ENCODE results near the gene CDKN2B-AS1. TPM values are rescaled to one million over a fixed set of nuclear protein-coding genes. Genes with fewer than 3 reads are reported as not detected.

Gene CDKN2B-AS1
- polyA plus RNA-seq, 6 donors from 2014 or later, result 0.48 to 1.2 (median 0.76) TPM; not detected in 2

DNA sequence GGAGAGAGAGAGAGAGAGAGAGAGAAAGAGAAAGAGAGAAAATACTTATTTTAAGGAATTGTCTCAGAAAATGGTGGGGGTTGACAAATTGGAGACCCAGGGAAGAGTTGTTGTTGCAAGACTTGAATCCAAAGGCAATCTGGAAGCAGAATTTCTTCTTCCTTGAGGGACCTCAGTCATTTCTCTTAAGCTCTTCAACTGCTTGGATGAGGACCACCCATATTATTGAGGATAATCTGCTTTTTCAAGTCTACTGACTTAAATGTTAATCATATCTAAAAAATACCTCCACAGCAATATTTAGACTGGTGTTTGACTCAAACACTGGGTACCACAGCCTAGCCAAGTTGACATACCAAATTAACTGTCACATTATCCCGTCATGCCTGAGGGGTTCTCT is 2.9 kb downstream of the CDKN2B-AS1 start:
- H3K4me1 Mint-ChIP-seq, result peaks cover 16 to 23% (median 19%) of the 10 kb centered on the region in 3 donors
- ATAC-seq (ENCODE audit: low read depth in 2 of 2) (no peak), DNase-seq (no peak)
- H3K9me3 Mint-ChIP-seq, result no peaks in the 10 kb centered on the region
- H3K36me3 Mint-ChIP-seq, result no peaks in the 10 kb centered on the region
- peak overlapping the region in 1 of 8 donors; percentile 100 for H3K4me3 Mint-ChIP-seq
- no peak overlapping the region for H3K27ac Mint-ChIP-seq
- H3K27me3 Mint-ChIP-seq, result peaks cover 4 to 38% (median 17%) of the 10 kb centered on the region in 3 donors

DNA sequence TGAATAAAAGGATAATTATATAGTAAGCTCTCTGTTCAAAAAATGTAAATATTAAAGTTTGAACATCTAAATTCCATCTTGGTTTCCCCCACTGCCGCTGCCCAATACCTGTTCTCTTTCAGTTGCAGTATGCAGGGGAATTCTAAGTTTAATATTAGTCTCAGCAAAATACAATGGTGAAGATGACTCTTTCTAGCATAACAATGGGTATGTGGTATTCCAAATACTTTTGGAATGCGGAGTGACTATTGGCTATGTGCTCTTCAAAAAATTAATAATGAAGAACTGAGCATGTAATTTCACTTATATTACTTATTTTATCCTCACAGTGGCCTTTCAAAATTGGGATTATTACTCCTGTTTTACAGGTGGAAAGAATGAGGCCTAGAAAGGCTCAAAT is 3.4 kb downstream of the CDKN2B-AS1 start:
- H3K4me1 Mint-ChIP-seq, result peaks cover 16 to 23% (median 19%) of the 10 kb centered on the region in 3 donors
- H3K27ac Mint-ChIP-seq, result no peak overlapping the region
- DNase-seq (no peak), ATAC-seq (ENCODE audit: low read depth in 2 of 2) (no peak)
- no peak overlapping the region for H3K4me3 Mint-ChIP-seq
- no peaks in the 10 kb centered on the region for H3K9me3 Mint-ChIP-seq
- H3K27me3 Mint-ChIP-seq, result peaks cover 4 to 37% (median 17%) of the 10 kb centered on the region in 3 donors
- no peaks in the 10 kb centered on the region for H3K36me3 Mint-ChIP-seq

DNA sequence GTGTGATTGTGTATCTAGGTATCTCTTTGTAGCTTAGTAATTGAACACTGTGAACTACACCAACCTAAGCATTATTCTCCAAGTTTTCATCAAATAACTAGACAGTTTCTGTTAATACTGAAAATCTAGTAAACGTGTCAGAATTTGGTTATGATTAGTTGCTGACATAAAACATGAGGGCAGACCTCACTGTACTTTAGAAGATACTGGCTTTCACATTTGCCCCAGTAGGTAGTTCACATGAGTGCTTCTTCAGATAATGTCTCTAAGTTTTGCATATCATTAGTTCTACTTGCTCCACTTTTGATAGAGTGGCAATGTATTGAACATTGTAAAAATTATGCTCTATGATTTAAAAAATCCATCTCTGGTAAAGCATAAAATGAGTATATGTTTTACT is 7.4 kb downstream of the CDKN2B-AS1 start:
- ATAC-seq (ENCODE audit: low read depth in 2 of 2), result no peak
- DNase-seq, result no peak
- no peak overlapping the region for H3K4me3 Mint-ChIP-seq
- H3K36me3 Mint-ChIP-seq, result peaks cover 0 to 6% of the 10 kb centered on the region in 2 donors
- no peak overlapping the region for H3K27ac Mint-ChIP-seq
- H3K27me3 Mint-ChIP-seq, result peaks cover 28 to 47% (median 45%) of the 10 kb centered on the region in 3 donors
- peaks cover 0 to 3% (median 0%) of the 10 kb centered on the region in 7 donors for H3K9me3 Mint-ChIP-seq
- peaks cover 14 to 24% (median 16%) of the 10 kb centered on the region in 3 donors for H3K4me1 Mint-ChIP-seq

DNA sequence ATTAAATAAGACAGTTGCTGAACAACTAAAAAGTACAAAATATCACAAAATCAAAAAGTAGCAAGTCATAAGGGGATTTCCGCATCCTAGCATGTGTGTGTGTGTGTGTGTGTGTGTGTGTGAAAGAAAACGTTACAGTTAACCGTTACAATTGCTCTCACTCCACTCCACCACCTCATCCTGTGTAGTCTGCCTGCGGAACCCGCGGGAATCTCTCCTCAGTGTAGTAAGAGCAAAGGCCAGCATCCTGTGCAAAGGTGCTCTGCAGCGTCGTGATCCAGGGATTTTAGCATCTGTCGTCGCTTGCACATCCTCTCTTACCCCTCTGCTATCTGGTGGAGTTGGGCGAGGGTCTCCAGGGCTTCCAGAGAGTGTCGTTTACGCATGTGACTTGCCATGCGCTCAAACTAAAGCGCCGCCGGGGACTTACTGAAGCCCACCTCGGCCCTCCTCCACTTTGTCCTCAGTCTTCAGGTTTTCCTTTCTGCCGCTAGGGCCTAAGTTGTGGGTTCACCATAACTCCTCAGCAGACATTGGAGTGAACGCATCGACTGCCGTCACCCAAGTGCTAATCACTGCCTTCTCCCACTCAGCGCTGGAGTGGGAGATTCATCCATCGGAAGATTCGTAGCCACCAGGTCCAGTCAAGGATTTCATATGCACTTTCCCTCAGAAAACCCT is 10.6 kb downstream of the CDKN2B-AS1 start:
- peak overlapping the region in 5 of 6 donors; percentile 3 to 88 (median 35) for H3K27ac Mint-ChIP-seq

DNA sequence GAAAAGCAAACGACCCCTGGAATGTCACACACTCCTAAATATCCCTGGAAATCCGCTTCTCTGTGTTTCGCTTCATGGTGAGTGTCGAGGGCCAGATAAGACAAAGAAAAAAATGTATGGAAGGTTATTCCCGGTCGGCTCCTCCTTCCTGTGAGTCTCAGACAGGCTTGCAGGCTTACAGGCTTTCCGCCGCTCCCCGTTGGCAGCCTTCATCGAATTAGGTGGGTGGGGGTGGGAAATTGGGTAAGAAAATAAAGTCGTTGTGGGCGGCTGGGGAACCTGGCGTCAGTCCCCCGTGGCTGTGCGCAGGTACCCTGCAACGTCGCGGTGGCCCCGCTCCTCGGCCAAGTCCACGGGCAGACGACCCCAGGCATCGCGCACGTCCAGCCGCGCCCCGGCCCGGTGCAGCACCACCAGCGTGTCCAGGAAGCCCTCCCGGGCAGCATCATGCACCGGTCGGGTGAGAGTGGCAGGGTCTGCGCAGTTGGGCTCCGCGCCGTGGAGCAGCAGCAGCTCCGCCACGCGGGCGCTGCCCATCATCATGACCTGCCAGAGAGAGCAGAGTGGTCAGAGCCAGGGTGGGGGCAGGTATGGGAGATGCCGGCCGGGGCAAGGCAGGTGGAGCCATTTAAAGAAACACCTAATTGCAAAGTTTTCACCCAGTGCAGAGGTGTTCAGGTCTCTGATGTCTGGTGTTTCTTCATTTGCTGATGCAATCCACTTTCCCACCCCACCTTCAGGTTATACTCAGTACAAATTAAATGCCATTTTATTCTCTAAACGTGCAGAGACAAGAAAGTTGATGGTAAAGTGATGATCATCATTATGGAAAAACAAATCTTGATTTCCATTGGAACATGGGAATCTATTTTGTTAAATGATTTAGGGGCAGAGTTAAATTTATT is 11.4 kb downstream of the CDKN2B-AS1 start:
- no peak for DNase-seq
- Mint-ChIP-seq H3K36me3 (peaks cover 0 to 6% of the 10 kb centered on the region in 2 donors), H3K9me3 (peaks cover 0 to 4% (median 0%) of the 10 kb centered on the region in 7 donors), H3K4me3 (peak overlapping the region in 7 of 8 donors; percentile 27 to 75 (median 71)), H3K4me1 (peaks cover 22 to 34% (median 28%) of the 10 kb centered on the region in 3 donors), H3K27me3 (peaks cover 34 to 53% (median 52%) of the 10 kb centered on the region in 3 donors), H3K27ac (peak overlapping the region in 5 of 6 donors; percentile 15 to 88 (median 60))
- no peak for ATAC-seq (ENCODE audit: low read depth in 2 of 2)

More for the DNA sequence above, 10.6 kb downstream of the CDKN2B-AS1 start:
- H3K36me3 Mint-ChIP-seq, result peaks cover 0 to 6% of the 10 kb centered on the region in 2 donors
- ATAC-seq (ENCODE audit: low read depth in 2 of 2), result no peak
- no peak for DNase-seq
- peaks cover 22 to 34% (median 28%) of the 10 kb centered on the region in 3 donors for H3K4me1 Mint-ChIP-seq
- H3K27me3 Mint-ChIP-seq, result peaks cover 36 to 54% (median 51%) of the 10 kb centered on the region in 3 donors
- peaks cover 0 to 4% (median 0%) of the 10 kb centered on the region in 7 donors for H3K9me3 Mint-ChIP-seq
- H3K4me3 Mint-ChIP-seq, result peak overlapping the region; percentile 13 to 80 (median 72)

DNA sequence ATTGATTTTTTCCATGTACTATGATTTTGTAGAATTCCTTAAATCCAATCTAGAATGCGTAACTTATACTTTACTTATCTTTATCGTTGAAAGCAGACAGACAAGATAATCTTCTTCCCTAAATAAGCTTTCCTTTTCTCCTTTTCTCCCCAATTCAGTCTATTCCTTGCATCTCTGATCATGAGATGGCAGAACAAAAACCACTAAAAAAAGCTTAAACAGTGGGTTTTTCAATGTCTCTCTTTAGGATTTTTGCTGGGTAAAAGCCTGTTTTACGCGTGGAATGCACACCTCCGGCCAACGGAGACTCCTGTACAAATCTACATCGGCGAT is 13.8 kb downstream of the CDKN2B-AS1 start:
- DNase-seq (no peak), ATAC-seq (ENCODE audit: low read depth in 2 of 2) (no peak)
- H3K4me3 Mint-ChIP-seq, result peak overlapping the region; percentile 84 to 91 (median 88)
- peaks cover 0 to 6% of the 10 kb centered on the region in 2 donors for H3K36me3 Mint-ChIP-seq
- H3K27ac Mint-ChIP-seq, result peak overlapping the region in 2 of 6 donors; percentile 75 to 85
- peaks cover 34 to 51% (median 51%) of the 10 kb centered on the region in 3 donors for H3K27me3 Mint-ChIP-seq
- H3K4me1 Mint-ChIP-seq, result peaks cover 22 to 34% (median 28%) of the 10 kb centered on the region in 3 donors
- peaks cover 0 to 4% (median 0%) of the 10 kb centered on the region in 7 donors for H3K9me3 Mint-ChIP-seq

DNA sequence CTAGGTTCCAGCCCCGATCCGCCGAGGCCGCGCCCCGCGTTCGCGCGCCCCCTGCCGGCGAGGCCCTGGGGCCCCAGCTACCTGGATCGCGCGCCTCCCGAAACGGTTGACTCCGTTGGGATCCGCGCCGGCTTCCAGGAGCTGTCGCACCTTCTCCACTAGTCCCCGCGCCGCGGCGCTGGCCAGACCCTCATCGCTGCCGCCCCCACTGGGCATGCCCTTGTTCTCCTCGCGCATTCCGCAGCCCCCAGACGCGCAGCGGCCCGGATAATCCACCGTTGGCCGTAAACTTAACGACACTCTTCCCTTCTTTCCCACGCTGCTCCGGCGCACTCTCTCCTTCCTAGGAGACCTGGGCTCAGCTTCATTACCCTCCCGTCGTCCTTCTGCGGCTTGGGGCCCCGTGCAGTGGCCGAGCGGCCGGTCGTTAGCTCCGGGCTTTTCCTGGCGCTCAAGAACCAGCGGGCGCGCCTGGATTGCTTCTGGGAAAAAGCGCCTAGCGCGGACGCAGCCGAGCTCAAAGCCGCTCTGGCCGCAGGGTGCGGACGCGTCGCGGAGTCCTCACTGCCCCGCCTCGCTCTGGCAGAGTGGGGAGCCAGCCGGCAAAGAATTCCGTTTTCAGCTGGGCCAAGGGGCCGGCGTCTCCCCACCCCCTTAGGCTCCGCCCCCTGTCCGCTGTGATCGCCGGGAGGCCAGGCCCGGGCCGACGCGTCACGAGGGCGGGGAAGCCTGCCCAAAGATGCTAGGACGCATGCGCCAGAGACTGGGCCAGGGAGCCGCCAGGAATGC is 14.3 kb downstream of the CDKN2B-AS1 start, which contains the start of gene CDKN2B:
Gene CDKN2B, minus strand, starts transcription at position 589 of the 789 bp plus-strand sequence. Its CDS starts 352 bp downstream, at position 237.
- peaks cover 34 to 46% (median 46%) of the 10 kb centered on the region in 3 donors for H3K27me3 Mint-ChIP-seq
- H3K9me3 Mint-ChIP-seq, result peaks cover 0 to 4% (median 0%) of the 10 kb centered on the region in 7 donors
- peak within 1 kb of the TSS in 4 of 6 donors; percentile 57 to 91 (median 80) for H3K27ac Mint-ChIP-seq
- peak; percentile 67 to 76 for ATAC-seq (ENCODE audit: low read depth in 2 of 2)
- H3K4me3 Mint-ChIP-seq, result peak within 1 kb of the TSS; percentile 84 to 91 (median 88)
- peaks cover 22 to 34% (median 28%) of the 10 kb centered on the region in 3 donors for H3K4me1 Mint-ChIP-seq
- peaks cover 0 to 6% of the 10 kb centered on the region in 2 donors for H3K36me3 Mint-ChIP-seq
- peak; percentile 62 for DNase-seq

DNA sequence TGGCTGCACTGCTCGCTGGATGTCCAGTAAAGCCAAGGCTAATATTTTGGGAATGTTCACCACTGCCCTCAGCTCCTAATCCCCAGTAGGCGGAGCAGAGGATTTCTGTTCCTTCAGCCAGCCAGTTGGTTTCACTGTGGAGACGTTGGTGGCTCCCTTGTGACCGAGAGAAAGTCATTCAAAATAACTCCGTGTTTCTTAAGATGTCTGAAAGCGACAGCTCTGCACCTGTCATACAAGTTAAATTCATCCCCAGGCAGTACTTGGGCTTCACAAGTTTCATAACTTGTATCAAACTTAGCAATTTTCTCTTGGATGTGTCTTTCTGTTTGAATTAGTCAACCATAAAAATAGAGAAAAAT is 14.9 kb downstream of the CDKN2B-AS1 start:
- Mint-ChIP-seq H3K4me1 (peaks cover 18 to 28% (median 27%) of the 10 kb centered on the region in 3 donors), H3K27me3 (peaks cover 30 to 41% (median 41%) of the 10 kb centered on the region in 3 donors), H3K9me3 (peaks cover 0 to 4% (median 0%) of the 10 kb centered on the region in 7 donors), H3K27ac (peak overlapping the region in 4 of 6 donors; percentile 57 to 84 (median 70)), H3K36me3 (peaks cover 0 to 6% of the 10 kb centered on the region in 2 donors), H3K4me3 (peak overlapping the region; percentile 84 to 91 (median 88))
- no peak for DNase-seq
- ATAC-seq (ENCODE audit: low read depth in 2 of 2), result peak; percentile 18 to 20

DNA sequence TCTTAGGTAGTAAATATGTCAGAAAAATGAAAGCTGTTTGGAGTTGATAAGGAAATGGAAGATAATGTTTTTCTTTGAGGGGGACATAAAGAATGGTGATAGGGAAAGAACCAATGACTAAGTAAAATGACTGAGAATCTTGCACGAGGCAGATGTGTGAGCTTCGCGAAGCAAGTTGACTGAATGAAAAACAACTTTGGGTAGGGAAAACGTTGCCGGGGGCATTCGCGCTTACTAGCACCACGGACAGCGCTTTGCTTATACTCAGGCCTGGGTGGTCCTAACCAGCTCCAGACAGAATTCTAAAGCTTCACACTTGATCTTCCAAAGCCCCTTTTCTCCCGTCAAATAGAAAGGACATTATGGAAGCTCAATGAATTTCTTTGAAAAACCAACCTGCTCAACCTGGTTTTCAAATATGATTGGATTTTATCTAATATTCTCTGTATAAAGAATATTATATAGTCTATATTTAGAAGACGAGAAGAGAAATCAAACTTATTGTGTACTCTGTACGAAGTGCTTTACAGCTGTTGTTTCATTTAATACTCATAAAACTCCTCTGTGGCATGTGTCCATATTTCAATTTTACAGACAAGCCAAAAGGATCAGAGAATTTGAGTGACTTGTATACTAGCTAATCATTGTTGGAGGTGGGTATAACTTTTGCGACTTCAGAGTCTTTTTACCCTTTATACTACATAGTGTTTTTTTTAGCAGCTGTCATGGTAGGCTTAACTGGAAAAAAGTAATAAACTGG is 16.5 kb downstream of the CDKN2B-AS1 start:
- Mint-ChIP-seq H3K27ac (no peak overlapping the region), H3K27me3 (peaks cover 14 to 25% (median 25%) of the 10 kb centered on the region in 3 donors), H3K36me3 (no peaks in the 10 kb centered on the region), H3K9me3 (peaks cover 0 to 1% (median 0%) of the 10 kb centered on the region in 7 donors), H3K4me3 (peak overlapping the region in 1 of 8 donors; percentile 91), H3K4me1 (peaks cover 8 to 15% (median 13%) of the 10 kb centered on the region in 3 donors)
- no peak for DNase-seq
- no peak for ATAC-seq (ENCODE audit: low read depth in 2 of 2)

DNA sequence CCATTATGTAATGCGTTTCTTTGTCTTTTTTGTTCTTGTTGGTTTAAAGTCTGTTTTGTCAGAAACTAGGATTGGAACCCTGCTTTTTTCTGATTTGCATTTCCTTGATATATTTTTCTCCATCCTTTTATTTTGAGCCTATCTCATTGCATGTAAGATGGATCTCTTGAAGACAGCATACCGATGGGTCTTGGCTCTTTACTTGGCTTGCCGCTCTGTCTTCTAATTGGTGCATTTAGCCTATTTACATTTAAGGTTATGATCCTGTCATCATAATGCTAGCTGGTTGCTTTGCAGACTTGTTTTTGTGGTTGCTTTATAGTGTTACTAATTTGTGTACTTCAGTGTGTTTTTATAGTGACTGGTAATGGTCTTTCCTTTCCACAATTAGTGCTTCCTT is 27.8 kb downstream of the CDKN2B-AS1 start:
- Mint-ChIP-seq H3K36me3 (peaks cover 7 to 10% of the 10 kb centered on the region in 2 donors), H3K27ac (no peak overlapping the region), H3K9me3 (peaks cover 3 to 30% (median 12%) of the 10 kb centered on the region in 7 donors), H3K27me3 (peaks cover 0 to 31% (median 8%) of the 10 kb centered on the region in 3 donors), H3K4me1 (no peaks in the 10 kb centered on the region), H3K4me3 (no peak overlapping the region)
- DNase-seq (no peak), ATAC-seq (ENCODE audit: low read depth in 2 of 2) (no peak)

DNA sequence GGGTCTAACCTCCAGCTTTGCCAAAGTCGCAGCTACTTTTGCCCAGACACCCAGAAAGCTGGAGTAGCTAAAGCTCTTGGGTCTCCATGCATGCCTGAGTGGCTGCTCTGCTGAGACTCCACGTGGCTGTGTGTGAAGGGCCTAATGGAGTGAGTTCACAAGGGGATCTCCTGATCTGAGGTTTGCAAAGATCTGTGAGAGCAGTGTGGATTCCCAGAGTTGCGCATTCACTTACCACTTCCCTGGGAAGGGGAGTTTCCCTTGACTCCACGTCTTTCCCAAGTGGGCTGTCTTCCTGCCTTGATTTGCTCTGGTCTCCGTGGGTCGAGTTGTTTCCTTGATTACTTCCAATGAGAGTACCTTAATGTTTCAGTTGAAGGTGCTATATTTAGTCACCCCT is 32.1 kb downstream of the CDKN2B-AS1 start:
- no peak for ATAC-seq (ENCODE audit: low read depth in 2 of 2)
- Mint-ChIP-seq H3K4me3 (no peak overlapping the region), H3K27ac (no peak overlapping the region), H3K4me1 (peaks cover 4 to 7% (median 5%) of the 10 kb centered on the region in 3 donors), H3K9me3 (peaks cover 0 to 9% (median 3%) of the 10 kb centered on the region in 7 donors), H3K36me3 (peaks cover 4 to 5% of the 10 kb centered on the region in 2 donors), H3K27me3 (peaks cover 0 to 16% (median 8%) of the 10 kb centered on the region in 3 donors)
- DNase-seq, result no peak

DNA sequence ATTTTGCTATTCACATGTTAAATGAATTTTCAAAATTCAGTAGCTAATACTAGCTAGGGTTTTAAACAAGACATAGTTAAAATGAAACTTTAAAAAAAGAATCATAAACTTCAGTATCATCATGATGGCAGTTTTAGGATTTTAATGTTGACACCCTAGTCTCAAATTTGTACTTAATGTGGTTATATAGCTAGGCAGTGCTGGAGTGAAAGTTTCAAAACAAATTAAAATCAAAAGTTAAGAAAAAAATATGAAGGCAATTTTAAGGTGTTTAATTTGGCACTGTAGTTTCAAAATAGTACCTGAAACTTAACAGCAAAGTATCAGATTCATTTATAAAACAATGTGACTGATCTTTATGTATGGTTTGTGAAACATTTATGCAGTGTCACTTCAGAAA is 33.8 kb downstream of the CDKN2B-AS1 start:
- ATAC-seq (ENCODE audit: low read depth in 2 of 2) (no peak), DNase-seq (no peak)
- H3K27ac Mint-ChIP-seq, result no peak overlapping the region
- H3K27me3 Mint-ChIP-seq, result peaks cover 0 to 8% (median 0%) of the 10 kb centered on the region in 3 donors
- no peaks in the 10 kb centered on the region for H3K36me3 Mint-ChIP-seq
- no peaks in the 10 kb centered on the region for H3K9me3 Mint-ChIP-seq
- peaks cover 4 to 7% (median 5%) of the 10 kb centered on the region in 3 donors for H3K4me1 Mint-ChIP-seq
- H3K4me3 Mint-ChIP-seq, result no peak overlapping the region
